ENCODE data around the gene PXMP4.

GRCh38 chr20:33664085-33664761 is 55.9 kb downstream of the PXMP4 start:
- no peak for TF ChIP-seq CTCF (conservative IDR thresholded peaks at IDR 0.05; ENCODE audit: low read depth, low read length)
- TF ChIP-seq EZH2 (IDR thresholded peaks at IDR 0.05; ENCODE audit: borderline replicate concordance, low read depth, low read length, poor library complexity, severe bottlenecking) = no peak

Data from A673 (cell line).